Thoracic aorta (tissue), 2 donors: ENCODE results near the gene UBE2V1. TPM values are rescaled to one million over a fixed set of nuclear protein-coding genes. Genes with fewer than 3 reads are reported as not detected.

Experiments
- ATAC-seq: fragments of 150-250 bp; one replicate; pipeline ENCODE4 v1.8.0; 2017; ENCODE audit warnings: low read depth; ENCODE audit not compliant: insufficient number of reproducible peaks, low FRiP score
- DNase-seq: peaks from one replicate; pipeline ENCODE4 v3.0.0-alpha.2; 2020; ENCODE audit warnings: low spot score
- H3K27ac ChIP-seq, 2 donors: fragments of 200-600 bp; sonication (generic); 1 replicate in 1 of 2; 2 replicates in 1 of 2; pipeline ENCODE4 v1.5.1; 2016; ENCODE audit warnings: mild to moderate bottlenecking in 2 of 2, moderate library complexity in 2 of 2
- H3K27me3 ChIP-seq: fragments of 200-600 bp; sonication (generic); replicated peaks from 2 replicates; pipeline ENCODE4 v1.6.0; 2016; ENCODE audit warnings: mild to moderate bottlenecking; ENCODE audit not compliant: insufficient read depth
- H3K36me3 ChIP-seq: fragments of 200-600 bp; sonication (generic); one replicate; pipeline ENCODE4 v1.5.1; 2016
- H3K4me1 ChIP-seq, 2 donors: fragments of 200-600 bp; sonication (generic); 1 replicate in 1 of 2; 2 replicates in 1 of 2; pipeline versions ENCODE4 v1.5.1 to v1.6.0; 2016; ENCODE audit warnings: low read depth in 2 of 2, mild to moderate bottlenecking in 1 of 2; ENCODE audit not compliant: control insufficient read depth in 1 of 2
- H3K4me3 ChIP-seq: fragments of 200-600 bp; sonication (generic); 2 replicates; pipeline ENCODE4 v1.5.1; 2016; ENCODE audit warnings: mild to moderate bottlenecking
- H3K9me3 ChIP-seq: fragments of 200-600 bp; sonication (generic); 2 replicates; pipeline ENCODE4 v1.5.1; 2016
- total RNA-seq, 2 donors: library from RNA; depleted of rRNA; stranded (reverse); fragments of >200 nt; gene quantifications; one replicate each; pipeline versions ENCODE4 v1.1.0 to v1.2.3, GENCODE V29; 2016
- TF ChIP-seq, protein P1 (sequence below): fragments of 200-600 bp; sonication (generic); IDR thresholded peaks from one replicate; pipeline ENCODE4 v1.5.1; 2019; ENCODE audit warnings: antibody characterized with exemption

The UBE2V1 gene
- total RNA-seq, 2 donors from 2014 or later, result 91.7 to 98.4 TPM

DNA sequence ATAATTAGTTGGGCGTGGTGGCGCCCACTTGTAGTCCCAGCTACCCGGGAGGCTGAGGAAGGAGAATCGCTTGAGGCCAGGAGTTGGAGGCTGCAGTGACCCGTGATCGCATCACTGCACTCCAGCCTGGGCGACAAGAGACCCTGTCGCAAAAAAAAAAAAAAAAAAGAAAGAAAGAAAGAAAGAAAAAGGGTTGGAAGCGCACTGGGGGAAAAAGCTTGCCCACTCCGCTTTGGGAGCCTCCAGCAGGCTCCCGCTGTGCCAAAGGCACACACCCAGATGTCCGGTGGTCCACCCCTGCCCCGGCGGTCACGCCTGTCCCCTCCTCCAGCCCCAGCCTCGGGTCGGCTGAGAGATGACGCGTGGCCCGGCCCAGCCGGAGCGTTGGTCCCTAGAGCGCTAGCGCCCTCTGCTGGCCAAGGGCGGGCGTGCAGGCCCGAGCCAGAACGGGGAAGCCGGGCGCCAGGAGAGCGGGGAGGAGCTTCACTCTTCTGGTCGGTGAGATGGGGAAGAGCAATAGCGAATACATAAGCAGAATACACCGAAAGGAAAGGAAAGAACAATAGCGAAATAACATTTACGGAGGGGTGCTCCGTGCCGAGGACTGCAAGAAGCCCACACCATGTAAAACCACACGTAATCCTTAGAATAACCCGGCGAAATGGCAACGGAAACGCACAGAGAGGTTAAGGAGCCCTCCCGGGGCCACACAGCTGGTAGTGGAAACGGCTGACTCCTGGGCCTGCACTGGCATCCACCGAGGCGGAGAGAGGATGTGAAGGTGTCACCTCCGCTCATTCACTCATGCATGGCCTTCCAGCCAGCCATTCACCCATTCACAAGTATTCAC, 41.7 kb downstream of the UBE2V1 start:
- peak overlapping the region; percentile 63 for H3K4me3 ChIP-seq
- ATAC-seq, result peak; percentile 79

DNA sequence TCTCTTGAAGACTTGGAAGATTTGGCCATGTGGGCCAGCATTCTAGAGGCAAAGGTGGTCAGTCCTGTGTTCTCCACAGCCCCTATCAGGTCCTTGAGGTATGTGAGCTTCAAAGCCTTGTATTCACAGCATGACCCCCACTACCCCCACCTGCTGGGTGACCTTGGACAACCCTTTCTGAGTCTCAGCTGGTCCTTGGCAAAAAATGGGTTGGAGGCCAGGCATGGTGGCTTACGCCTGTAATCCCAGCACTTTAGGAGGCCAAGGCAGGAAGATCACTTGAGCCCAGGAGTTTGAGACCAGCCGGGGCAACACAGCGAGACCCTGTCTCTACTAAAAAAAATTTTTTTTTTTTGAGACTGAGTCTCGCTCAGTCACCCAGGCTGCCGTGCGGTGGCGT, 42.6 kb downstream of the UBE2V1 start:
- no peaks in the 10 kb centered on the region for H3K36me3 ChIP-seq
- TF ChIP-seq, protein P1, sequence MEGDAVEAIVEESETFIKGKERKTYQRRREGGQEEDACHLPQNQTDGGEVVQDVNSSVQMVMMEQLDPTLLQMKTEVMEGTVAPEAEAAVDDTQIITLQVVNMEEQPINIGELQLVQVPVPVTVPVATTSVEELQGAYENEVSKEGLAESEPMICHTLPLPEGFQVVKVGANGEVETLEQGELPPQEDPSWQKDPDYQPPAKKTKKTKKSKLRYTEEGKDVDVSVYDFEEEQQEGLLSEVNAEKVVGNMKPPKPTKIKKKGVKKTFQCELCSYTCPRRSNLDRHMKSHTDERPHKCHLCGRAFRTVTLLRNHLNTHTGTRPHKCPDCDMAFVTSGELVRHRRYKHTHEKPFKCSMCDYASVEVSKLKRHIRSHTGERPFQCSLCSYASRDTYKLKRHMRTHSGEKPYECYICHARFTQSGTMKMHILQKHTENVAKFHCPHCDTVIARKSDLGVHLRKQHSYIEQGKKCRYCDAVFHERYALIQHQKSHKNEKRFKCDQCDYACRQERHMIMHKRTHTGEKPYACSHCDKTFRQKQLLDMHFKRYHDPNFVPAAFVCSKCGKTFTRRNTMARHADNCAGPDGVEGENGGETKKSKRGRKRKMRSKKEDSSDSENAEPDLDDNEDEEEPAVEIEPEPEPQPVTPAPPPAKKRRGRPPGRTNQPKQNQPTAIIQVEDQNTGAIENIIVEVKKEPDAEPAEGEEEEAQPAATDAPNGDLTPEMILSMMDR, result no peak

More for the DNA sequence above, 41.7 kb downstream of the UBE2V1 start:
- Histone ChIP-seq H3K36me3 (no peaks in the 10 kb centered on the region), H3K27ac (no peak overlapping the region), H3K4me1 (peaks cover 2 to 13% of the 10 kb centered on the region in 2 donors), H3K9me3 (no peaks in the 10 kb centered on the region), H3K27me3 (no peaks in the 10 kb centered on the region)
- DNase-seq, result peak; percentile 70
- TF ChIP-seq, protein P1, result peak; percentile 99

DNA sequence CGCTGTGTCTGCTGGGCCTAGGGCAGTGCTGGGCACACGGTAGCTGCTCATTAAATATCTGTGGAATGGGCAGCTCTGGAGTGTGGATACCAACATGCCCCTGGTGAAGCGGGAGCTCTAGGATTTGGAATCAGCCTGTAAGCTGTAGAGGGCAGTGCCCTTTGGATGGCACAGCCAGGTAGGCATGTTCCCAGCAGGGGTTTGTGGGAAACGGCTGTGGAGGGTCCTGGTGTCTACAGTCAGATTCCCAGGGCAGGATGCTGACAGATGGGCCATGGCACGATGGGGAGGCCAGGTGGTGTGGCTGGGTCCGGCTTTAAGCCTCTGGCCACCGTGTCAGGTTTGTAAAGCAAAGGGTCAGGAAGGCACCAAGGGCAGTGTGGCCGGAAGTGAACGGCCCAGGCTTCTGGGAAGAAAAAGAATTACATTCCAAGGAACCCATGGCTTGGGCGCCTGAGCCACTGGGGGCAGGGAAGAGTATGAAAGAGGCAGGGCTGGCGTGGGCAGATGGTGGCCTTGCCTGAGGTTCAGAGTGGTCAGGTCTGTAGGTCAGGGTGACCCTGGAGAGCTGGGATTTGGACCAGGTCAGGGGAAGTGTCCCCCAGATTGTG, 44.8 kb downstream of the UBE2V1 start:
- DNase-seq (no peak), ATAC-seq (no peak)
- Histone ChIP-seq H3K27me3 (no peaks in the 10 kb centered on the region), H3K4me1 (peaks cover 2 to 9% of the 10 kb centered on the region in 2 donors), H3K4me3 (no peak overlapping the region), H3K27ac (no peak overlapping the region), H3K36me3 (no peaks in the 10 kb centered on the region), H3K9me3 (no peaks in the 10 kb centered on the region)
- TF ChIP-seq, protein P1, result no peak

More for the DNA sequence above, 42.6 kb downstream of the UBE2V1 start:
- Histone ChIP-seq H3K4me3 (no peak overlapping the region), H3K27ac (no peak overlapping the region), H3K4me1 (peaks cover 2 to 9% of the 10 kb centered on the region in 2 donors), H3K9me3 (no peaks in the 10 kb centered on the region), H3K27me3 (no peaks in the 10 kb centered on the region)
- DNase-seq (no peak), ATAC-seq (no peak)

DNA sequence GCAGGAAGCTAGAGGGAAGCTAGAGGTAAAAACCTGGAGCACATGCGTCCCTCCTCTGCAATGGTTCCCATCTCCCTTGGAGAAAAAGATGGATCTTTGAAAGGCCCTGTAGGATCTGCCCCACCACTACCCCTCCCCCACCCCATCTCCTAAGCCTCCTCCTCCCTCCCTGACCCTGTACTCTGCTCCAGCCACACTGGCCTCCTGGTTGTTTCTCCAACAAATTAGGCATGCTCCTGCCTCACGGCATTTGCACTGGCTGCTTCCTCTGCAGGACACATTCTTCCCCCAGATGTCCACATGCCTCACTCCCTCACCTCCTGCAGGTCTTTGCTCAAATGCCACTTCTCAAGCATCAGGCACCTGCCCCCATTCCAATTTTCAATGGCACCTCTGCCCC, 45.5 kb downstream of the UBE2V1 start:
- Histone ChIP-seq H3K27me3 (no peaks in the 10 kb centered on the region), H3K9me3 (no peaks in the 10 kb centered on the region), H3K27ac (no peak overlapping the region), H3K36me3 (no peaks in the 10 kb centered on the region), H3K4me1 (peaks cover 2 to 9% of the 10 kb centered on the region in 2 donors), H3K4me3 (no peak overlapping the region)
- DNase-seq, result no peak
- ATAC-seq, result no peak
- TF ChIP-seq, protein P1, result no peak

DNA sequence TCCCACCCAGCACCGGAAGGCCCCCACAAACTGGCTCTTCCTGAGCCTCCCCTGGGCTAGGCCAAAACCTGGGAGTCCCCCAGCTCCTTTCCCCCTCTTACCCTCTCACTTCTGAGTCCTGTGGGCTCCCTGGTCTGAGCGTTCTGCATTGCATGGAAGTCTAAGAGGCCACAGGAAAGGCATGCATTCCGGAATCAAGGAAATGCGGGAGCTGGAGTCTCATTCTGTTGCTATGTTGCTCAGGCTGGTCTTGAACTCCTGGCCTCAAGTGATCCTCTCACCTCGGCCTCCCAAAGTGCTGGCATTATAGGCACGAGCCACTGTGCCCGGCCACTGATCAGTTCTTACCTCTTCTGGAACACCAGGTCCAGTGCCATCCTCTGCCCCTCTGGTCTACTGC, 45.9 kb downstream of the UBE2V1 start:
- Histone ChIP-seq H3K27me3 (no peaks in the 10 kb centered on the region), H3K9me3 (no peaks in the 10 kb centered on the region), H3K36me3 (no peaks in the 10 kb centered on the region), H3K4me1 (peaks cover 2 to 9% of the 10 kb centered on the region in 2 donors), H3K27ac (no peak overlapping the region), H3K4me3 (no peak overlapping the region)
- TF ChIP-seq, protein P1, result no peak
- DNase-seq (no peak), ATAC-seq (no peak)
